ENCODE data around the gene LACC1. TPM values are rescaled to one million over a fixed set of nuclear protein-coding genes. Genes with fewer than 3 reads are reported as not detected.

The LACC1 gene
- total RNA-seq, 1 experiment from 2014 or later, result 4.0 TPM

DNA sequence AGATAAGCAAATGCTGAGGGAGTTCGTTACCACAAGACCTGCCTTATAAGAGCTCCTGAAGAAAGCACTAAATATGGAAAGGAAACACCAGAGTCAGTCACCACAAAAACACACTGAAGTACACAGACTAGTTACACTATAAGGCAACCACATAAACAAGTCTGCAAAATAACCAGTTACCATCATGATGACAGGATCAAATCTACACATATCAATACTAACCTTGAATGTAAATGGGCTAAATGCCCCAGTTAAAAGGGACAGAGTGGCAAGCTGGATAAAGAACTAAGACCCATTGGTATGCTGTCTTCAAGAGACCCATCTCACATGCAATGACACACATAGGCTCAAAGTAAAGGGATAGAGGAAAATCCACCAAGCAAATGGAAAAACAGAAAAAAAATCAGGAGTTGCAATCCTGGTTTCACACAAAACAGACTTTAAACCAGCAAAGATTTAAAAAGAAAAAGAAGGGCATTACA is 26.7 kb upstream of the LACC1 start:
- peaks cover 12% of the 10 kb centered on the region for H3K9me3 Mint-ChIP-seq (ENCODE audit: low read depth, unreplicated experiment)

DNA sequence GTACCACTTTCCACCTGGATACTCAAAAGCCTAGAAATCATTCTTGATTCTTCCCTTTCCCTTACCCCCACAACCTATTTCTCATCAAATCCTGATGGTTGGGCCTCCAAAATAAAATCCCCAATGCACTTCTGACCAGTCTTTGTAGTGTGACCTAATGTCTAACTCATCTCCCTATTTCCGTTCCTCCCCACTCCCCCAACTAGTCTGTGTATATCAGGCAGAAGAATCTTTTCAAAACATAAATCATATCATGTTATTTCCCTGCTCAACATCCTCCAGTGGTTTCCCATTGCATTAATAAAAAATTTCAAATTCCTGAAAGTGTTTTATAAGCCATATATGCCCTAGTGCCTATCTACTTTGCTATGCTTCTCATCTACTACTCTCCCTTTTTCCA is 17.8 kb upstream of the LACC1 start:
- H3K4me1 Mint-ChIP-seq (ENCODE audit: low read depth, unreplicated experiment), result no peaks in the 10 kb centered on the region
- CTCF ChIA-PET, result no interaction called here
- no peak overlapping the region for H3K27ac Mint-ChIP-seq (ENCODE audit: unreplicated experiment)
- H3K27me3 Mint-ChIP-seq (ENCODE audit: unreplicated experiment), result no peaks in the 10 kb centered on the region
- intact Hi-C loops (cut with micrococcal nuclease; ENCODE audit: unreplicated experiment), result no loop called here
- BruUV-seq (replicated peaks), result no TSS peak
- no peaks in the 10 kb centered on the region for H3K9me3 Mint-ChIP-seq (ENCODE audit: low read depth, unreplicated experiment)
- H3K4me3 Mint-ChIP-seq (ENCODE audit: low read depth, unreplicated experiment), result no peak overlapping the region
- H3K36me3 Mint-ChIP-seq (ENCODE audit: insufficient read depth, unreplicated experiment), result no peaks in the 10 kb centered on the region
- TF ChIP-seq, protein P1, sequence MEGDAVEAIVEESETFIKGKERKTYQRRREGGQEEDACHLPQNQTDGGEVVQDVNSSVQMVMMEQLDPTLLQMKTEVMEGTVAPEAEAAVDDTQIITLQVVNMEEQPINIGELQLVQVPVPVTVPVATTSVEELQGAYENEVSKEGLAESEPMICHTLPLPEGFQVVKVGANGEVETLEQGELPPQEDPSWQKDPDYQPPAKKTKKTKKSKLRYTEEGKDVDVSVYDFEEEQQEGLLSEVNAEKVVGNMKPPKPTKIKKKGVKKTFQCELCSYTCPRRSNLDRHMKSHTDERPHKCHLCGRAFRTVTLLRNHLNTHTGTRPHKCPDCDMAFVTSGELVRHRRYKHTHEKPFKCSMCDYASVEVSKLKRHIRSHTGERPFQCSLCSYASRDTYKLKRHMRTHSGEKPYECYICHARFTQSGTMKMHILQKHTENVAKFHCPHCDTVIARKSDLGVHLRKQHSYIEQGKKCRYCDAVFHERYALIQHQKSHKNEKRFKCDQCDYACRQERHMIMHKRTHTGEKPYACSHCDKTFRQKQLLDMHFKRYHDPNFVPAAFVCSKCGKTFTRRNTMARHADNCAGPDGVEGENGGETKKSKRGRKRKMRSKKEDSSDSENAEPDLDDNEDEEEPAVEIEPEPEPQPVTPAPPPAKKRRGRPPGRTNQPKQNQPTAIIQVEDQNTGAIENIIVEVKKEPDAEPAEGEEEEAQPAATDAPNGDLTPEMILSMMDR (IDR thresholded peaks at IDR 0.05; ENCODE audit: unreplicated experiment), result no peak
- DNase-seq, result no peak

More for the DNA sequence above, 26.7 kb upstream of the LACC1 start:
- intact Hi-C loops (cut with micrococcal nuclease; ENCODE audit: unreplicated experiment), result no loop called here
- Mint-ChIP-seq H3K27me3 (ENCODE audit: unreplicated experiment) (no peaks in the 10 kb centered on the region), H3K4me3 (ENCODE audit: low read depth, unreplicated experiment) (no peak overlapping the region), H3K36me3 (ENCODE audit: insufficient read depth, unreplicated experiment) (peaks cover 6% of the 10 kb centered on the region), H3K27ac (ENCODE audit: unreplicated experiment) (no peak overlapping the region), H3K4me1 (ENCODE audit: low read depth, unreplicated experiment) (peaks cover 6% of the 10 kb centered on the region)
- TF ChIP-seq, protein P1 (IDR thresholded peaks at IDR 0.05; ENCODE audit: unreplicated experiment), result no peak
- DNase-seq, result no peak
- CTCF ChIA-PET, result no interaction called here
- no TSS peak for BruUV-seq (replicated peaks)

DNA sequence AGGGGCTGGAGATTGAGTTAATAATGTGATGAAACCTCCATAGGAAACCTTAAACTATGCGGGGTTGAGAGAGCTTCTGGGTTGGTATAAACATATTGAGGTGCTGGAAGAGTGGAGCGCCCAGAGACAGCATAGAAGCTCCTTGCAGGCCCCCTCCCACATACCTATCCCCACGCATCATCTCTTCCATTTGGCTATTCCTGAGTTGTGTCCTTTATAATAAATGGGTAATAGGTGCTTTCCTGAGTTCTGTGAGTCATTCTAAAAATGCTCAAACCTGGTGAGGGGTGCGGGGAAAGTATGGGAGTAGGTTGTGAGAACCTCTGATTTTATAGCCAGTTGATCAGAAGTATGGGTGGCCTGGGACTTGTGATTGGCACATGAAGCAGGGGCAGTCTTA is 14.8 kb upstream of the LACC1 start:
- intact Hi-C loops (cut with micrococcal nuclease; ENCODE audit: unreplicated experiment), result no loop called here
- DNase-seq, result no peak
- H3K4me3 Mint-ChIP-seq (ENCODE audit: low read depth, unreplicated experiment), result no peak overlapping the region
- H3K27me3 Mint-ChIP-seq (ENCODE audit: unreplicated experiment), result no peaks in the 10 kb centered on the region
- TF ChIP-seq, protein P1 (IDR thresholded peaks at IDR 0.05; ENCODE audit: unreplicated experiment), result no peak
- CTCF ChIA-PET, result no interaction called here
- no peak overlapping the region for H3K27ac Mint-ChIP-seq (ENCODE audit: unreplicated experiment)
- no TSS peak for BruUV-seq (replicated peaks)
- H3K4me1 Mint-ChIP-seq (ENCODE audit: low read depth, unreplicated experiment), result no peaks in the 10 kb centered on the region
- H3K36me3 Mint-ChIP-seq (ENCODE audit: insufficient read depth, unreplicated experiment), result no peaks in the 10 kb centered on the region
- no peaks in the 10 kb centered on the region for H3K9me3 Mint-ChIP-seq (ENCODE audit: low read depth, unreplicated experiment)

DNA sequence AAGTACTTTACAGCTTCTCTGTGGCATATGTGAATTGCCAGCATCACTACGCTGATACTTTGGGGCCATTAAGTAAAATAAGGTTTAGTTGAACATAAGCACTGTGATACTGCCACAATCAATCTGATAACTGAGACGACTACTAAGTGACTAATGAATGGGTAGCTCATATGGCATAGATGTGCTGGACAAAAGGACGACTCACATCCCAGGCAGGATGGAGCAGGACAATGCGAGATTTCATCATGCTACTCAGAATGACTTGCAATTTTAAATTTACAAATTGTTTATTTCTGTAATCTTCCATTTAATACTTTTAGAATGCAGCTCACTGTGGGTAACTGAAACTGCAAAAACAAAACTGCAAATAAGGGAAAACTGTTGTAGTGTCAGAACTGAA is 13.8 kb upstream of the LACC1 start:
- intact Hi-C loops (cut with micrococcal nuclease; ENCODE audit: unreplicated experiment), result no loop called here
- Mint-ChIP-seq H3K4me1 (ENCODE audit: low read depth, unreplicated experiment) (no peaks in the 10 kb centered on the region), H3K4me3 (ENCODE audit: low read depth, unreplicated experiment) (no peak overlapping the region), H3K9me3 (ENCODE audit: low read depth, unreplicated experiment) (no peaks in the 10 kb centered on the region), H3K36me3 (ENCODE audit: insufficient read depth, unreplicated experiment) (no peaks in the 10 kb centered on the region), H3K27me3 (ENCODE audit: unreplicated experiment) (no peaks in the 10 kb centered on the region), H3K27ac (ENCODE audit: unreplicated experiment) (no peak overlapping the region)
- TF ChIP-seq, protein P1 (IDR thresholded peaks at IDR 0.05; ENCODE audit: unreplicated experiment), result no peak
- no TSS peak for BruUV-seq (replicated peaks)
- no peak for DNase-seq
- CTCF ChIA-PET, result no interaction called here
